Upper lobe of left lung (tissue), 6 donors: ENCODE results near the gene CTU2. TPM values are rescaled to one million over a fixed set of nuclear protein-coding genes. Genes with fewer than 3 reads are reported as not detected.
A peak's percentile ranks its signal among the peaks of the same experiment; 100 is the strongest.

ENCODE experiments used
- ATAC-seq, 2 donors: fragments of 200-7000 bp; cut with Tn5 transposase; one replicate each; pipeline ENCODE4 v1.9.1; 2022; ENCODE audit warnings: mild to moderate bottlenecking in 2 of 2, moderate library complexity in 2 of 2; ENCODE audit not compliant: low FRiP score in 2 of 2
- DNase-seq, 2 donors: peaks; one replicate each; pipeline ENCODE4 v3.0.0-alpha.2; 2019 to 2020
- H3K27ac ChIP-seq, 4 donors: fragments of 200-600 bp; sonication (generic); one replicate each; pipeline ENCODE4 v1.5.1; 2016 to 2019
- H3K27me3 ChIP-seq, 4 donors: fragments of 200-600 bp; sonication (generic); one replicate each; pipeline ENCODE4 v1.5.1; 2017 to 2019
- H3K36me3 ChIP-seq, 4 donors: fragments of 200-600 bp; sonication (generic); one replicate each; pipeline ENCODE4 v1.5.1; 2016 to 2019
- H3K4me1 ChIP-seq, 4 donors: fragments of 200-600 bp; sonication (generic); one replicate each; pipeline ENCODE4 v1.5.1; 2018 to 2019
- H3K4me3 ChIP-seq, 4 donors: fragments of 200-600 bp; sonication (generic); one replicate each; pipeline ENCODE4 v1.5.1; 2017 to 2019; ENCODE audit warnings: mild to moderate bottlenecking in 2 of 4, moderate library complexity in 1 of 4
- H3K9me3 ChIP-seq, 4 donors: fragments of 200-600 bp; sonication (generic); one replicate each; pipeline ENCODE4 v1.5.1; 2018 to 2019
- CTCF ChIP-seq, 6 experiments: fragments of 450-650 bp in 4 of 6; fragments of 200-600 bp in 2 of 6; sonication (generic) in 2 of 6; IDR thresholded peaks; one replicate each; pipeline ENCODE4 v1.5.1; 2016 to 2019; ENCODE audit warnings: antibody characterized with exemption in 6 of 6
- EP300 ChIP-seq, 4 donors: sonication (generic); formaldehyde crosslinking; IDR thresholded peaks; one replicate each; pipeline ENCODE4 v1.5.1; 2017; ENCODE audit warnings: antibody characterized with exemption in 4 of 4, control low read depth in 2 of 4
- POLR2A ChIP-seq, 4 donors: fragments of 450-650 bp; IDR thresholded peaks; one replicate each; pipeline ENCODE4 v1.5.1; 2016 to 2017; ENCODE audit warnings: antibody characterized with exemption in 4 of 4, mild to moderate bottlenecking in 2 of 4
- POLR2AphosphoS5 ChIP-seq, 2 donors: sonication (generic); formaldehyde crosslinking; IDR thresholded peaks; one replicate each; pipeline ENCODE4 v1.5.1; 2017; ENCODE audit warnings: antibody characterized with exemption in 2 of 2
- WGBS, 2 donors: methylation state at CpG; one replicate each; pipeline ENCODE4 v1.1.5; 2017 to 2018; 5-methylcytosine and 5-hydroxymethylcytosine counted together
- total RNA-seq, 6 donors: library from RNA; depleted of rRNA in 4 of 6; stranded (reverse); fragments of >200 nt in 4 of 6; gene quantifications; one replicate each; pipeline versions ENCODE4 v1.1.0 to v1.2.1, GENCODE V29; 2016 to 2021
- donor health status: DM: no; HTN: no; CAD: no; lungs with moderate emphysema.
- donor health status: DM: no; HTN: yes; CAD: no; lungs with severe emphysema.

CTU2 gene
- total RNA-seq, 6 donors from 2014 or later = 9.4 to 31.4 (median 20.6) TPM

- ATAC-seq (peak; percentile 8 to 17), DNase-seq (peak in 1 of 2 donors; percentile 76)
- WGBS, 2 donors = 57 to 61% methylated on average over 16 to 26 of the region's 26 CpGs
- Histone ChIP-seq H3K4me3 (peak overlapping the region in 1 of 4 donors; percentile 11), H3K9me3 (no peaks in the 10 kb centered on the region), H3K36me3 (peaks cover 0 to 20% (median 0%) of the 10 kb centered on the region in 4 donors), H3K4me1 (peaks cover 57 to 82% (median 69%) of the 10 kb centered on the region in 4 donors), H3K27me3 (no peaks in the 10 kb centered on the region), H3K27ac (peak overlapping the region; percentile 13 to 77 (median 50))
- TF ChIP-seq CTCF (IDR thresholded peaks at IDR 0.05) (peak in 2 of 6 experiments; percentile 31 to 43), POLR2AphosphoS5 (IDR thresholded peaks at IDR 0.05) (no peak), POLR2A (IDR thresholded peaks at IDR 0.05) (peak in 1 of 4 donors; percentile 32)
These were observed 53.1 kb downstream of the CTU2 start for GRCh38 chr16:88759245-88759975.

- Histone ChIP-seq H3K36me3 (peaks cover 0 to 20% (median 0%) of the 10 kb centered on the region in 4 donors), H3K4me1 (peaks cover 62 to 85% (median 70%) of the 10 kb centered on the region in 4 donors), H3K4me3 (no peak overlapping the region), H3K9me3 (no peaks in the 10 kb centered on the region), H3K27me3 (no peaks in the 10 kb centered on the region), H3K27ac (peak overlapping the region; percentile 13 to 77 (median 50))
- no peak for DNase-seq
- no peak for ATAC-seq
- TF ChIP-seq EP300 (IDR thresholded peaks at IDR 0.05) = no peak
- 95 to 99% methylated on average over 20 to 21 of the region's 22 CpGs for WGBS, 2 donors
These were observed 53.7 kb downstream of the CTU2 start for GRCh38 chr16:88759976-88760350.

GRCh38 chr16:88760424-88761142 lies 54.3 kb downstream of the CTU2 start:
- peaks cover 0 to 20% (median 0%) of the 10 kb centered on the region in 4 donors for H3K36me3 ChIP-seq
- no peak for ATAC-seq
- H3K9me3 ChIP-seq = no peaks in the 10 kb centered on the region
- no peak for DNase-seq
- H3K27me3 ChIP-seq = no peaks in the 10 kb centered on the region
- WGBS, 2 donors = 71 to 85% methylated on average over 1 to 24 of the region's 24 CpGs
- peaks cover 69 to 90% (median 72%) of the 10 kb centered on the region in 4 donors for H3K4me1 ChIP-seq
- no peak overlapping the region for H3K4me3 ChIP-seq
- H3K27ac ChIP-seq = peak overlapping the region; percentile 13 to 77 (median 50)
- TF ChIP-seq POLR2A (IDR thresholded peaks at IDR 0.05) (no peak), CTCF (IDR thresholded peaks at IDR 0.05) (no peak), POLR2AphosphoS5 (IDR thresholded peaks at IDR 0.05) (no peak), EP300 (IDR thresholded peaks at IDR 0.05) (no peak)

GRCh38 chr16:88761143-88761534 lies 54.8 kb downstream of the CTU2 start:
- H3K4me3 ChIP-seq = no peak overlapping the region

More at GRCh38 chr16:88761143-88761534, 54.8 kb downstream of the CTU2 start:
- DNase-seq (no peak), ATAC-seq (no peak)
- 89 to 93% methylated on average over 3 to 9 of the region's 11 CpGs for WGBS, 2 donors
- Histone ChIP-seq H3K36me3 (peaks cover 0 to 23% (median 0%) of the 10 kb centered on the region in 4 donors), H3K27ac (peak overlapping the region in 2 of 4 donors; percentile 13 to 65), H3K27me3 (no peaks in the 10 kb centered on the region), H3K4me1 (peaks cover 72 to 88% (median 74%) of the 10 kb centered on the region in 4 donors), H3K9me3 (no peaks in the 10 kb centered on the region)
- no peak for TF ChIP-seq CTCF (IDR thresholded peaks at IDR 0.05)
- TF ChIP-seq POLR2A (IDR thresholded peaks at IDR 0.05) = no peak
- TF ChIP-seq EP300 (IDR thresholded peaks at IDR 0.05) = no peak
- no peak for TF ChIP-seq POLR2AphosphoS5 (IDR thresholded peaks at IDR 0.05)
